D721Med (cell line): ENCODE data around the gene MYMK.

Experiments used
- DNase-seq: peaks from one replicate; pipeline ENCODE4 v3.0.0; 2011; ENCODE audit warnings: low spot score; ENCODE audit not compliant: insufficient read length
- FAIRE-seq: peaks from 2 replicates; lab custom pipeline; 2011; peaks lifted over from hg19 to GRCh38; lab: Jason Lieb, UNC
- TF ChIP-seq, protein P1 (sequence below): IDR thresholded peaks from 2 replicates; pipeline ENCODE4 v1.5.1; 2012; ENCODE audit warnings: mild to moderate bottlenecking, control low read depth; ENCODE audit not compliant: insufficient read depth; ENCODE audit errors: missing control alignments

The MYMK gene

DNA sequence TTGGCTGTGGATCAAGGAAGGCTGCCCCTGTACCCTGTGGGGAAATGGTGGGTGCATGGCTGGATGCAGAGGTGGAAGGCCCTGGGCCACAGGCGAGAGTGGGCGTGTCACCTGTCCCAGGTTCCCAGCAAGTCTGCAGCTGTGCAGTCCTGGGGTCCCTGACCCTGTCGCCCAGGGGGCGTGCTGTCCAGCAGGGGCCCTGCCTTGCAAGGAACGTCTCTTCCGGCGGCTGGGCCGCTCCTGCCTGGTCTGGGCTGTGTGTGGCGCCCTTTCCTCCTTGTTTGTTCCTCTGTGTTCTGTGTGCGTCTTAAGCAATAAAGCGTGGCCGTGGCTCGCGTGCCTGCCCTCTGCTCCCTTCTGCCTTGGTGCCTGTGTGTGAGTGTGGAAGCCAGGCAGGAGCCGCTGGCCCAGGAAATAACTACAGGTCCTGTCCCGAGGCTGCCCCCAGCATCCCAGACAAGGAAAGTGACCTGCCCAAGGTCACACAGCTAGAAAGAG lies 54.3 kb downstream of the MYMK start:
- DNase-seq = no peak
- TF ChIP-seq, protein P1, sequence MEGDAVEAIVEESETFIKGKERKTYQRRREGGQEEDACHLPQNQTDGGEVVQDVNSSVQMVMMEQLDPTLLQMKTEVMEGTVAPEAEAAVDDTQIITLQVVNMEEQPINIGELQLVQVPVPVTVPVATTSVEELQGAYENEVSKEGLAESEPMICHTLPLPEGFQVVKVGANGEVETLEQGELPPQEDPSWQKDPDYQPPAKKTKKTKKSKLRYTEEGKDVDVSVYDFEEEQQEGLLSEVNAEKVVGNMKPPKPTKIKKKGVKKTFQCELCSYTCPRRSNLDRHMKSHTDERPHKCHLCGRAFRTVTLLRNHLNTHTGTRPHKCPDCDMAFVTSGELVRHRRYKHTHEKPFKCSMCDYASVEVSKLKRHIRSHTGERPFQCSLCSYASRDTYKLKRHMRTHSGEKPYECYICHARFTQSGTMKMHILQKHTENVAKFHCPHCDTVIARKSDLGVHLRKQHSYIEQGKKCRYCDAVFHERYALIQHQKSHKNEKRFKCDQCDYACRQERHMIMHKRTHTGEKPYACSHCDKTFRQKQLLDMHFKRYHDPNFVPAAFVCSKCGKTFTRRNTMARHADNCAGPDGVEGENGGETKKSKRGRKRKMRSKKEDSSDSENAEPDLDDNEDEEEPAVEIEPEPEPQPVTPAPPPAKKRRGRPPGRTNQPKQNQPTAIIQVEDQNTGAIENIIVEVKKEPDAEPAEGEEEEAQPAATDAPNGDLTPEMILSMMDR = no peak
- FAIRE-seq = no peak

DNA sequence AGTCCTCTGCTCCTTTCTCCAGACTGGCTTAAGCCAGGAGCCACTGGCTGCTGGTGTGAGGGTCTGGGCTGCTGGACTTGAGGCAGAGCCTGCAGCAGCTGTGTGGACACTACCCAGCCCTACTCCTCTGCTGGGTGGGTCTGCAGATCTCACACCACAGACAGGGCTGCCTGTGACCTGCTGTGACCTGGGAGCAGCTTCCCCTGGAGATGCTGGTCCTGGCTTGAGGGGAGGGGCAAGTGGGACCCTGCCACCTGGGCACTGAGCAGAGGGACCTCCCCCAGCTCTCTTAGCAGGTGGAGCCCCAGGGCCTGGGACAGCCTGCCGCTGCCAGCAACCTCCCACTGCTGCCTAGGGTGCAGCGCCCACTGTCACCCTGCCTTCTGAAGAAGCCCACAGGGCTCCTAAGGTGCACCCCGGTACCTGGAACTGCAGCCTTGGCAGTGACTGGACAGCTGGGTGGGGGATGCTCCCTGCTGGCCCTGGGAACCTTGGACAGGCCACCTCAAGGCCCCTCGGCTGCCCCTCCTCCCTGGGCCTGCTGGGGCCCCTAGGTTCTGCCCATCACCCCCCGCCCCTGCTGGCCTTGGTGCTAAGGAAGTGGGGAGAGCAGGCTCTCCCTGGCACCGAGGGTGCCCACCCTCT lies 55.9 kb downstream of the MYMK start:
- DNase-seq = no peak
- FAIRE-seq = no peak

DNA sequence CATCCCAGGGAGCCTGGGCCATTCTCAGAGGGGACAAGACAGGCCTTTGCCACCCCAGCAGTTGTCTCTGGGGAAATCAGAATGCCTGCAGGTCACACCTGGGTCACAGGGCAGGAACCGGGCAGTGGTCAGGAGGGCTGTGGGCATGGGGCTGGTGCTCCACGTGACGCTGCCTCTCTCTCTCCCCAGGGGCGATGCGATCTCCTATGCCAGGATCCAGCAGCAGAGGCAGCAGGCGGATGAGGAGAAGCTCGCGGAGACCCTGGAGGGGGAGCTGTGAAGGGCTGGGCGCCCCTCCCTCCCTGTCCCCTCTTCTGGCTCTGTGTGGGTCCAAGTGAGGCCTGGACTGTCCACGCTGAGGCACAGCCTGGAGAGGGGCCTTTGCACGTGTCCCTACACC lies 56.4 kb downstream of the MYMK start:
- TF ChIP-seq, protein P1 = no peak
- FAIRE-seq (no peak), DNase-seq (no peak)

More for the DNA sequence above, 55.9 kb downstream of the MYMK start:
- TF ChIP-seq, protein P1 = no peak

DNA sequence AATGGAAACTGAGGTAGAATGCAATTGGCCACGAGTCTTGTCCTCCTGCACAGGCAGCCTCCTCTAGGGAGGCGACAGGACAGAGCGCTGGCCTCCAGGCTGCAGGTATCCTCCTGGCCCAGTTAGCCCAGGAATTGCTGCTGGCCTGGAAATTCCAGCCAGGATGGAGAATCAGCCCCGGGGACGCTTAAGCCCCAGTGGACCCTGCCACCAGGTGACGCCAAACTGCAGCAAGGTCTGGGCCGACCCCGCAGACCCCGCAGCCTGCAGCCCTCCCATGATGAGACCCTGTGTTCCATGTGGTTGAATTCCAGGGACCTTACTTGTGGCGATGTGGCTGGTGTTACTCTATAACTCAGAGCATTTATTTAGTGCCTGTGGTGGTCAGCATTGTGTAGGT lies 57.7 kb downstream of the MYMK start:
- TF ChIP-seq, protein P1 = no peak
- DNase-seq (no peak), FAIRE-seq (no peak)

DNA sequence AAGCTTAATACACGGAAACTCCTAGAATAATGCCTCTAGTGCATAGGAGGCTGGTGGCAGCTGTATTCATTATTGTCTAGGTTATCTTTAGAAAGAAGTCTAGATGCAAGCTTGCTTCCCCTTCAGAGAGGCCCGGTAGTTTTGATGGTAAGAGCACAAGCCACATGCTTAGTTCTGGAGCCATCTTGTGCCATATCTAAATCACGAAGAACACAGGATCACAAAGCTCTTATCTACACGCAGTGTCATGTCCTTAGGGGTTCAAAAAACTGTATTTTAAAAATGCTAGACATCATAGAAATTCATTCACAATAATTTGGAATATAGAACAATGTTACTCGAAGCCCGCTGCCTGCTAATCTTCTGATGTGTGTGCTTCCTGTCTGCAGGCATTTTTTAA lies 58.8 kb downstream of the MYMK start:
- TF ChIP-seq, protein P1 = no peak
- FAIRE-seq (no peak), DNase-seq (no peak)

DNA sequence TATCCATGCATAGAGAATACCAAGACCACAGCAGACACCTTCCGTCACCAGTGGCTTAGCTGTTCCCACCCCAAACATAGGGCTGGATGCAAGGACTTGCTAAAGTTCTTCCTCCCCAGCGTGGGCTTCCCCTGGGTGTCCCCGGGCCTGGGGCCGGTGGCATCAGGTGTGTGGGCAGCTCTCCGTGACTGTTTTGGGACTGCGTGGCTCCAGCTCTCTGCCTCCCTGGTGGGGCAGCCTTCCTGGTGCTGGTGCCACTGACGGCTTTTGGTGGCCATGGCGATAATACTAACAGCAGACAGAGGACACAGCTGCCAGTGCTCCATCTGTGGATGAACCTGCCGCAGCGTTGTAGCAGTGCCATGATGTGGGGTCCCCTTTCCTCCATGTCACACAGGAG lies 60.1 kb downstream of the MYMK start:
- TF ChIP-seq, protein P1 = no peak
- DNase-seq (no peak), FAIRE-seq (no peak)
